Activated T-helper 1 cell treated with Interleukin-2 at 50 U/mL for 16 hours (primary cell): ENCODE results near the gene ACTMAP.
"Not testable (repeated sequence)": the region's sequence is repeated elsewhere in the genome, so short reads cannot be mapped to it uniquely, and the experiment has no call there.

Experiments used
- DNase-seq: peaks from one replicate; pipeline ENCODE4 v3.0.0-alpha.2; 2020; ENCODE audit warnings: low read depth

ACTMAP gene

DNA sequence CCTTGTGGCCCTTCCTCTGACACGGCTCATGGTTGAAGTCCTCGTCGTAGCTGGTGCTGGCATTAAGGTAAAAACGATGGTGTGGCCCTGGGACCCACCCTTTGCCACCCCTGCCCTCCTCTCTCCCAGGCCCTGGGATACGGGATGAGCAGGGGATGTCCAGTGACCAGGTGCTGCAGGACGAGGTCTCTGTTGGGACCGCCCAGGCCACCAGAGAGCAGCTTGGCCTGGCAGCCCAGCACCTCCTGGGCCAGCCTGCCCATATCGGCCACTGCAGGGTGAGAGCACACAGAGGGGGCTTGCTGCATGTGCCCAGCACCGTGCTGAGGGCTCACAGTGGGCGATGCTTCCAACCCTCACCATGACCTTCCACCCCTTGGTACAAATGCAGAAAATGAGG, 6.4 kb downstream of the ACTMAP start:
- no peak for DNase-seq

DNA sequence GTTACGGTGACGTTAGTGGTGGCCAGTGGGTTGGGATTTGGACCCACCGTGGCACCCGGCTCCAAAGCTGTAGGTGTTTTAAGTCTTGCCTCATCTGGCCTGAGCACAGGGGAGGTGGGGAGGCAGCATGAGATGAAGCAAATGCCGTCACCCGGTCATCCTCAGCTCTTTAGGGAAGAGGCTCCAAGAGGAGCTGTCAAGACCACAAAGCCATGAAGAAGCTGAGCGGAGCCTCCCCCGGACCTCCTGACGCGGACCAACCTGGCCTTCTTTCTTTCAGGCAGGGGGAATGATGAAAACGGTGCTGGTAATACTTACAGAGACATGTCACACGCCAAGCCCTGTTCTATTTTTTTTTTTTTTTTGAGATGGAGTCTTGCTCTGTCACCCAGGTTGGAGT, 7.4 kb downstream of the ACTMAP start:
- DNase-seq: no peak

DNA sequence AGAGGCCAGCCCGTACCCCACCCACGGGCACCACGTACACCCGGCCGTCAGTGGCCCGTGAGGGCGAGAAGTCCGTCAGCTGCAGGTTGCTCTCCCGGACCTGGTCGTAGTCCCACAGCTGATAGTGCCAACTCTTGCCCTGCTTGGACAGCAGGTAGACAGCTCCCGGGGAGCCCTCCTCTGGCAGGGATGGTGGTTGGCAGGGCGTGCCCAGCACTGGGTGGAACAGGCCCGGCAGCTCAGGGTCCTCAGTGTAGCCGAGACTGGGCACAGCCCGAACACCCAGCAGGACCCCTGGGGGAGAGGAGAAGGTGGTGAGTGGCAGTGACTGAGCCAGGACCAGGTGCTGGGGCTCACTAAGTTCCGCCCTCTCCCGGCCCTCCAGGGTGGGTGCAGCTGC, 7.8 kb downstream of the ACTMAP start:
- DNase-seq: no peak

DNA sequence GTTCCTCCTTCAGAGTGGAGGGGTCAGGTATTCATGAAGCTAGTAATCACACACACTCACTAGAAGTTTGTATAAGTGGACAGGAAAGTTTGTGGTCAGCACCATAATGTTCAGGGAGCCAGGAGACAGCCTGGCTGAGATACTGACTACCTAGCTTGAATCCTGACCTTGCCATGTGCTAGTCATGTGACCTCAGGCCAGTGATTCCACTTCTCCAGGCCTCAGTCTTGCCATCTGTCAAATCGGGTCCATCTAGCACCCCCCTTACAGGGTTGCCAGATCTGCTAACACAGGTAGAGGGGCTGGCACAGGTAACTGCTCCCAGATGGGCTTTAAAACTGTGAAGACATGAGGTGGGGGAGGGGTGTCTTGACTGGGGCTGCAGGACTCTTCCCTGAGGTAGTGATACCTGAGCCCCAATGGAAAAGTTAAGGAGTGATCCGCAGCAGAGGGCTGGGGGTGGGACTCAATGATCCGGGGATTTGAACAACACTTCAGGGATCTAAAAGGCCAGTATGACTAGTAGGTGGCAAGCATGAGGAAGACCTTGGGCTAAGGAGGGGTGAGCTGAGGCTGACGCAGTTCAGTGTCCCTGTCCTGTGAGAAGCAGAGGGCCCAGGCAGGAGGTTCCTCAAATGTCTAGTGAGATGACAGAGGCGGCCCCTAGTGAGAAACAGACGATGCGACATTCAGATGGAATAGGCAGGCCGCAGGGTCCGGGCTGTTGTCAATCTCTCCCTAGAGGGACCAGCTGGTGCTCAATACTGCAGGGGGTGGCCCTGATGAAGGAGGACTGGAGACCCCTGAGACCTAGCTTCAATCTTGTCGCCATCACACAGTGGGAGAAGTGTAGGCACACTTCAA, 8.5 kb downstream of the ACTMAP start:
- DNase-seq: no peak

DNA sequence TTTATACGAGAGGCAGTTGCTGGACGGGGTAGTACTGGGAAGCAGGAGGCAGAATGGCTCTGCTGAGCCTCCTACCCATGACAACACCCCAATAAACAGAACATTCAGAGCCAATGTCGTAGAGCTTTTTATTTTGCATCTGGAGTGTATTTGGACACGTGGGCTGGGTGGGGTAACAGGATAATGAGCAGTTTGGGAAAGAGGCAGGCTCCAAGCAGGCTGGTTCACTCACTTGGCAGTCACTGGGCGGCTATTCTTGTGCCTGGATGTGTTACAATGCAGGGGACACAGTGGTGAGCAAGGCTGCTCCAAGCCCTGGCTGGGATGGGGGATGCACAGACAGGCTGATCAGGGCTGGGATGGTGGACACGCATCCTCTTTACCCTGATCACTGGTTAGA, 9.5 kb downstream of the ACTMAP start:
- no peak for DNase-seq

DNA sequence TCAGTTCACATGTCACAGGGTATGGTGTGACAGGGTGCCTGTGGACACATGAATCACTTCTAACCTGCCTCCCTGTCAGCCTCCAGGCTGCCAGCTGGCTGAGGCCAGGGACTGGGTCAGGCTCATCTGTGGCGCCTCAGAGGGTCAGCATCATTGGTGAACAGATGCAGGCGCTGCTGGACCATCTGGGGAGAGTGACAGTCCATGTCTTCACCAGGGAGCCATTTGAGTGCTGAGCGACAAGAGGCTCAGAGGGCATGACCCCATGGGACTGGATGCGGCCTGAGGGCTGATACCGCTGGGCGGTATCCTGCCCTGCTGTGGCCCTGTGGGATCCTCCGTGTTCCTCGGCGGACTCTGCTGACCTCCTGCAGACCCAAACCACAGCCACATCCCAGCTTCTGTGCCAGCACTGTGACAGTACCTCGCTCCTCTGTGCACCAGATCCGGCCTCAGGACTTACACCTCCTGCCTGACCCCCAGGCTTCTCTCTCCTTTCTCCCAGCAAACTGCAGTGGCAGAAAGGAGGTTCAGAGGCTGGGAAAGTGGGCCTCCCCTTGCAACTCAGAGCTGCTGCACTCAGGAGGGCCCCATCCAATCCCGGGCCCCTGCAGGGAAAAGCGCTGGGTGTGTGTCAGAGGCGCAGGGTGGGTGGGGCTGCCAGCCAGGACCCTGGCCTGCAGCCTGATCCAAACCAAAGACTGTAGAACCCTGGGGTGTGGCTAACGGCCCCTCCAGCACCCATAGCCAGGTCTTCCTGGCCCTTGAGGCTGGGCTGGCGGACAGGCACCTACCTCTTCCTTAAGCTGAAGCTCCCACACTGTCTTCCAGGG, 10.2 kb downstream of the ACTMAP start:
- DNase-seq: no peak

DNA sequence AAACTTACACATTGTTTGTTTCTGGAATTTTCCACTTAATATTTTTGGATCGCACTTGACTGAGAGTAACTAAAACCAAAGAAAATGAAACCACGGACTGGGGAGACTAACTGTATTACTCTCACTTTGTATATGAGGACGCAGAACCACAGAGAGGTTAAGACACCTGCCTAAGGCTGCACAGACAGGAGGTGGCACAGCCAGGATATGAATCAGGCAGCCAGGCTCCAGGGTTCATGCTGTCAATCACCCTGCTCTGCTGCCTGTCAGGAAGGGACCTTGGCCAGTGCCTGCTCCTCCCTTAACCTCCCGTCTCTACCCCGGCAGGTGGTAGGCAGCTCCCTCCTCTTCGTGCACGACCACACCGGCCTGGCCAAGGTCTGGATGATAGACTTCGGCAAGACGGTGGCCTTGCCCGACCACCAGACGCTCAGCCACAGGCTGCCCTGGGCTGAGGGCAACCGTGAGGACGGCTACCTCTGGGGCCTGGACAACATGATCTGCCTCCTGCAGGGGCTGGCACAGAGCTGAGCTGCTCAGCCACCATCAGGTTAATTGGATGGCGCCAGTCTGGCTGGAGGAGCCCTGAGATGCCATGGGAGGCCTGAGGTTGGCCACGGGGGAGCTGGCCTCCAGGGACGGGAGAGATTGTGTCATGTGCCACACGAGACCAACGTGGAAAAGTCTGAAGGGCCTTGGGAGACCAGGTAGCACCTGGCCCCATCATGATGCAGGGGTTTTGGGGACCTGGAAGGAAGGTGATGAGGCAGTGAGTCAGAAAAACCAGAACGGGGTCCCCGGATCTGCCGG, 11.0 kb downstream of the ACTMAP start:
- no peak for DNase-seq

DNA sequence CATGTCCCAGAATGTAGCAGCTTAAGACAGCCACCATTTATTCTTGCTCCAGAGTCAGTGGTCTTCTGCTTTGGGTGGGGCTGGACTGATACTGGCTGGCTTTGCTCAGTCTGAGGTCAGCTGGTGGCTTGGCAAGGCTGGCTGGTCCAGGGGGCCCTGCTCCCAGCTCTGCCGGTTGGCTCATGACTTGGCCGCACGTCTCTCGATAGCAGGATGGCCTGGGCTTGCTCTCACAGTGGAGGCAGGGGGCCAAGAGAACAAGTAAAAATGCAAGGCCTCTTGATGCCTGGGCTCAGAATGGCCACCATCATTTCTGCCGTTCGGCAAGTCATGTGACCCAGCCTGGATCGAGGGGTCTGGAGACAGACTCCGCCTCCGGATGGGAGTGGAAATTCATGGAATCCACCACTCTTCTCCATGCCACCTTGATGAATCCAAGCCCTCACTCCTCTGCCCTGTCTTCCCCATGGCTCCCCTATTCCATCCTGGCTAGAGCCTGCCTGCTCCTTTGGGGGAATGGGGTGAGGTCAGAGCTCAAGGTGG, 13.1 kb downstream of the ACTMAP start:
- DNase-seq: no peak

DNA sequence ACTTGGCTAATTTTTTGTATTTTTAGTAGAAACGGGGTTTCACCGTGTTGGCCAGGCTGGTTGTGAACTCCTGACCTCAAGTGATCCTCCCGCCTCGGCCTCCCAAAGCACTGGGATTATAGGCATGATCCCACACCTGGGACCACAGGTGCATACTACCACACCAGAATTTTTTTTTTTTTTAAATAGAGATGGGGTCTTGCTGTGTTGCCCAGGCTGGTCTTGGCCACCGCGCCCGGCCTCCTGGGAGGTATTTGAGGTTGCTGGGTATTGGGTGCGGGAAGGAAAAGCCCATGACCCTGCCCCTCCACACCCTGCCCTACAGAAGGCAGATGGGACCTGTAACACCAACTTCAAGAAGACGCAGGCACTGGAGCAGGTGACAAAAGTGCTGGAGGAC, 13.6 kb downstream of the ACTMAP start:
- no peak for DNase-seq

DNA sequence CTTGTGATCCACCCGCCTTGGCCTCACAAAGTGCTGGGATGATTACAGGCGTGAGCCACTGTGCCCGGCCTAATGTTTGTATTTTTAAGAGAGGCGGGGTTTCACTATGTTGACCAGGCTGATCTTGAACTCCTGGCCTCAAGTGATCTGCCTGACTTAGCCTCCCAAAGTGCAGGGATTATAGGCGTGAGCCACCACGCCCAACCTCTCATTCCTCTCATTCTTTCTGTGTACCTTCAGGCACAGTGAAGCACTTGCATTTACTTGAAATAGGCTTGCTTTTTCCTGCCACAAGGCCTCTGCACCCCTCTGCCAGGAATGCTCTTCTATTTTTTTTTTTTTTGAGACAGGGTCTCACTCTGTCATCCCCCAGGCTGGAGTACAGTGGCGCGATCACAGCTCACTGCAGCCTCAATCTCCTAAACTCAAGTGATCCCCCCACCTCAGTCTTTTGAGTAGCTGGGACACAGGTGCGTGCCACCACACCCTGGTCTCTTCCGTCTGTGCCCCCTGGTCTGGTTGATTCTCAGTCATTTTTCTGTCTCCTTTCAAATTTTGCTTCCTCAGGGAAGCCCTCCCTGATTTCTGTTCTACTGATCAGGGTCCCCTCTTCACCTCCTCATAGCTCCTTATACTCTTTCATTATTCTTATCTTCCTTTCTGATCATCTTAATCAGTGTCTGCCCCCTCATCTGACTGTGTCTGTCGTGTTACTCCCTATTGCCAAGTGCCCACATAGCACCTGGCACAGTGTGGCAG, 15.1 kb downstream of the ACTMAP start:
- no peak for DNase-seq

DNA sequence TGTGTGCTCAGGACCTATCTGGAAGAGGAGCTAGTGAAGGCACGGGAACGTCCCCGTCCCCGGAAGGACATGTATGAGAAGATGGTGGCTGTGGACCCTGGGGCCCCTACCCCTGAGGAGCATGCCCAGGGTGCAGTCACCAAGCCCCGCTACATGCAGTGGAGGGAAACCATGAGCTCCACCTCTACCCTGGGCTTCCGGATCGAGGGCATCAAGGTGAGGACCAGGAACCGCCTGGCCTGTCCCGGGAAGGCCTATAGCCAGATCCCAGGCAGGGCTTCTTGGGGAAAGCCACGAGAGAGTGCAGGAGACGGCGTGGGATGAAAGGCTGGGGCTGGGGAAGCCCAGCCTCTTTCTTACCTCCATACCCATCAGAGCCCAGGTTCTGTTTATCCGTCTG, 17.1 kb downstream of the ACTMAP start:
- no peak for DNase-seq

DNA sequence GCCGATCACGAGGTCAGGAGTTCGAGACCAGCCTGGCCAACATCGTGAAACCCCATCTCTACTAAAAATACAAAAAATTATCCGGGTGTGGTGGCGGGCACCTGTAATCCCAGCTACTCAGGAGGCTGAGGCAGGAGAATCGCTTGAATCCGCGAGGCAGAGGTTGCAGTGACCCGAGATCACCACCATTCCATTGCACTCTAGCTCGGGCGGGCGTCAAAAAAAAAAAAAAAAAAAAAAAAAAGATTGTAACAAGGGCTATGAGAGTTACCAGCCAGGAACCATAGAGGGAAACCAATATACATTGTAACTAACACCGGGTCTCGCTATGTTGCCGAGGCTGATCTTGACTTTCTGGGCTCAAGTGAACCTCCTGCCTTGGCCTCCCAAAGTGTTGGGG, 18.0 kb downstream of the ACTMAP start:
- not testable (repeated sequence) for DNase-seq

DNA sequence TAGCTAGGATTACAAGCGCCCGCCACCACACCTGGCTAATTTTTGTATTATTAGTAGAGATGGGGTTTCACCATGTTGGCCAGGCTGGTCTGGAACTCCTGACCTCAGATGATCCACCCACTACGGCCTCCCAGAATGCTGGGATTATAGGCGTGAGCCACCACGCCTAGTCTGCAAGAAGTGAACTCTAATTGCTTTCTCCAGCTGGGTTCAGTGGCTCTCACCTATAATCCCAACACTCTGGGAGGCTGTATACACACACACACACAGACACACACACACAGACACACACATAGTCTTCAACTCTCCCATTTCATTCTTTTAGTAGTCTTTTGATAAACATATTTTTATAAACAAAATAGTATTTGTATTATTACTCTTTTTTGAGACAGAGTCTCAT, 20.2 kb downstream of the ACTMAP start:
- DNase-seq: not testable (repeated sequence)

DNA sequence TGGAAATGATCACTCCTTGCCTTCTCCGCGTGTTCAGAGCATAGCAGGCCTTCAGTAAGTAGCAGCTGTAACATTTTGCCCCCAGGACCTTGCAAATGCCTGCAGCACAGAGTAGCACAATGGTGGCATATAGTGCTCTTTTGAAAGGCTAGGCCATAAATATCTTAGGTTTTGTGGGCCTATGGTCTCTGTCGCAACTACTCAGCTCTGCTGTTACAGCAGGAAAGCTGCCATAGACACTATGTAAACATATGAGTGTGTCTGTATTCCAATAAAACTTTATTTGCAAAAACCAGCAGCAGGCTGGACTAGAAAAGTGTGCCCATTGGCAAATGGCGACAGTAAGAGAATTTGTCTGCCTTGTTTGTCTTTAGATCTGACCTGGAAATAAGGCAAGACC, 24.0 kb downstream of the ACTMAP start:
- DNase-seq: no peak

DNA sequence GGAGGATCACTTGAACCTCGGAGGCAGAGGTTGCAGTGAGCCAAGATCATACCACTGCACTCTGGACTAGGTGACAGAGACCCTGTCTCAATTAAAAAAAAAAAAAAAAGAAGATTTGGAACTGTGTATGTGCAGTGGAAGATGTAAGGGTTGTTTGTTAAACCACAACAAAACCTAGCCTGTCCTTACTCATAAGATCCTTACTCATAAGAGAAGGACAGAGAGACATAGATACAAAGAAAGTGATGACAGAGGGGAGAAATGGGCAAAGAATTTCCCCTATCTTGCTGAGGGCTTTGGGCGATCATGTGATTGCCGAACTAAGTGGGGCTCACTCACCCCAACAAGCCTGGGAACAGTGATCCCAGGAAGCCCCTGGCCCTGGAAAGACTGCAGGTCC, 25.4 kb downstream of the ACTMAP start:
- no peak for DNase-seq

DNA sequence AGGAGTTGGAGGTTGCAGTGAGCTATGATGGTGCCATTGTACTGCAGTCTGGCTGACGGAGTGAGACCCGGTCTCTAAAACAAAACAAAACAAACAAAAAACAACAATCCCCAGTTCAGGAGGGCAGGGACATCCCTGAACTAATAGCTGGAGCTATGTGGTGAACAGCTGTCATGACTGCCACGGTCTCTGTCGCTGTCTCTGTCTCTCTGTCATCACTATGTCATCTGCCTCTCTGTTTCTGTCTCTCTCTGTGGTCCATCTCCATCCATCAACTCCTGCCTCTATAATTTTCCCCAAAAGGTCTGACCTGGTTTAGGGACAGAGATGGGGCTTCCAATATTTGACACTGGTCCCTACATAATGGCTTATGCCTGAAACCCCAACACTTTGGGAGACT, 26.0 kb downstream of the ACTMAP start:
- DNase-seq: no peak

DNA sequence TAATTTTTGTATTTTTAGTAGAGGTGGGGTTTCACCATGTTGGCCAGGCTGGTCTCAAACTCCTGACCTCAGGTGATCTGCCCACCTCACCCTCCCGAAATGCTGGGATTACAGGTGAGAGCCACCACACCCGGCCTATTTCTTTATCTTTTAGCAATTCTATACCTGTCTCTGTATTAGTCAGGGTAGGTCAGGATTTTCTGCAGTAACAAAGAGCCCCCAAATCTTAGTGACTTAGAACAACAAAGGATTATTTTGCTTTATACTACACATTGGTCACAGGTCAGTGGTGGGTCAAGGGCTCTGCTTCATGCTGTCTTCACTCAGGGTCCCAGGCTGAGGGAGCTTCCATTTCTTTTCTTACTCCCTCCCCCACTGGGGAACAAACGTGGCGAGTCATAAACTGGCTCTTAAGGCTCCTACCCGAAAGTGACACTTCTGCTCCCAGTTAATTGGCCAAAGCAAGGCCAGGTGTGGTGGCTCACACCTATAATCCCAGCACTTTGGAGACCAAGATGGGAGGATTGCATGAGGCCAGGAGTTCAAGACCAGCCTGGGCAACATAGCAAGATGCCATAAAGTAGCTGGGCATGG, 26.5 kb downstream of the ACTMAP start:
- DNase-seq: no peak

DNA sequence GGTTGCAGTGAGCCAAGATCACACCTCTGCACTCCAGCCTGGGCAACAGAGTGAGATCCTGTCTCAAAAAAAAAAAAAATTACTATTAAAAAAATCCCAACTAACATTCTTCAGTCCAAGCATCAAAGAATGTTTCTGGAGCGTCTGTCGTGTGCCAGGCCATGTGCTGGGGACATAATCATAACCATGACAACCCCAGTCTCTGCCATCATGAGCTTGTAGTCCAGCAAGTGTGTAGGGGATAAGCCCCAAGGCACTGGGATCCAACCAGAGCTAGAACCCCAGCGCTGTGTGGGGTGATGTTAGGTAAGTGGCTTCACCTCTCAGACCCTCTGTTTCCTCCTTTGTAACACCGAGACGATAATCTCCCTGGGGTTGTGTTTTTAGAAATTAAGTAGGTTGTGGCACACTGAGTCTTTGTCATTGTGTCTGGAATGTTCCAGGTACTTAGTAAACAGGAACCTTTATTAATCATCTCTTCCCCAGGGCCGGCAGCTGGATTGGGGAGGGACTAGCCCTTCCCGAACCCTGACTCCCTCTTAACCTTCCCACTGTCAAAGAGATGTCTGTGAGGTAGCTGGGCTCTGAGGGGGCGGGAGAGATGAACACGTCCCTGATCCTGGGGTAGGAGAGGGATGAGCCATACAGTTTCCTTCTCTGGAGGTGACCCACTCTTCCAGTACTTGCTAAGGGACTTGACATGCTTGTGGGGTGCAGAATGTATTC, 28.2 kb downstream of the ACTMAP start:
- no peak for DNase-seq

DNA sequence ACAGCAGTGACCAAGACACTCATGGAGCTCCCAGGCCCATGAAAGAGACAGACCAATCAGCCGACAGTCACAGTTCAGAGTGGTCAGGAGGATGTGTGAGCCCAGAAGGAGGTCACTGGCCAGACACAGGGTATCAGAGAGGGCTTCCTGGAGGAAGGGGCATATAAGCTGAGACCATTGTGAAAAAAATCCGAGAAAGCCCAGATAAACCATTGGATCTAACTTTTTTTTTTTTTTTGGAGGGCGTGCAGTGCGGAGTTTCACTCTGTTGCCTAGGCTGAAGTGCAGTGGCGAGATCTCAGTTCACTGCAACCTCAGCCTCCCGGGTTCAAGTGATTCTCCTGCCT, 29.2 kb downstream of the ACTMAP start:
- DNase-seq: no peak

DNA sequence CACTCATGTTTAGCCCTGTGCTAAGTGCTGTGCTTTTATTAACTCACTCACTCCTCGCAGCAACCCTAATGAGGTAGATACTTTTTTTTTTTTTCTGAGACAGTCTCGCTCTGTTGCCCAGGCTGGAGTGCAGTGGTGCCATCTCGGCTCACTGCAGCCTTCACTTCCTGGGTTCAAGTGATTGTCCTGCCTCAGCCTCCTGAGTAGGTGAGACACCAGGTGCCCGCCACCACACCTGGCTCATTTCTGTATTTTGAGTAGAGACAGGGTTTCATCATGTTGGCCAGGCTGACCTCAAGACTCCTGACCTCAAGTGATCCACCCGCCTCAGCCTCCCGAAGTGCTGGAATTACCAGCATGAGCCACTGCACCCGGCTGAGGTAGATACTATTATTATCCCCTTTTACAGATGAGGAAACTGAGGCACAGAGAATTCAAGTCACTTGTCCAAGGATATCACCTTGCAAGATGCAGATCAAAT, 30.8 kb downstream of the ACTMAP start:
- no peak for DNase-seq
